ENCODE measurements around the gene NALCN. TPM values are rescaled to one million over a fixed set of nuclear protein-coding genes. Genes with fewer than 3 reads are reported as not detected.

NALCN gene
- polyA plus RNA-seq, 3 donors: not detected

DNA sequence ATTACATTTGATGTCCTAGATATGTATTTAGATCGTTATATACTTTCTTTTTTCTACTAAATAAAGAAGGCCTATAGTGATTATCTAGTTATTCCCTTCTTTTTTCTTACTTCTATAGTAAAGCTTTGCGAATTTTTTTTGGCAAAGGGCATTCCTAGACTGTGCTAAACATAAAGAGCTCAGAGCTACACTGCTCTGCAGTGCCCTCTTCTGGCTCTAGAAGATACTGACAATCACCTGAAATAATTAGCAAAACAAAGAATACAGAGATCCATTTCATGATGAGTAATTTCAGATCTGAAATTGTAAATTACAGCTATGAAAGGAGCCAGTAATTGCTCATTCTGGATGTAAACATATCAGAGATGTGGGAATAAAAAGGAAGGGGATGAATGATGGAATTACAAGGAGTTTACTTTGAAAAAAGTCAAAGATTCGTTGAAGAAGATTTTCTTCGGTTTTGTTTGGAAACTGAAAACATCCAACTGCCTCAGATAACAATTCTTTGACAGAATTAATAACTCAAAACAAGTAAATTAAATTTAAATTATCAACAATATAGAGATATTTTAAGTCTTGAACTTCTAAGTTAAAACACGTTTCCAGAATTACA lies 288.5 kb downstream of the NALCN start:
- Histone ChIP-seq H3K9ac (ENCODE audit: insufficient read depth, low read length, poor library complexity, severe bottlenecking) (no peak overlapping the region), H3K27me3 (ENCODE audit: control insufficient read depth in 2 of 2, insufficient read depth in 2 of 2, low read length in 2 of 2) (no peaks in the 10 kb centered on the region), H3K9me3 (replicated peaks in 1 of 2; ENCODE audit: control insufficient read depth in 1 of 2, insufficient read depth in 1 of 2, low read length in 2 of 2) (no peaks in the 10 kb centered on the region), H3K4me2 (replicated peaks; ENCODE audit: extremely low read depth, low read length, poor library complexity, severe bottlenecking) (no peak overlapping the region), H3K79me2 (ENCODE audit: insufficient read depth, low read length) (no peaks in the 10 kb centered on the region), H3K27ac (ENCODE audit: low read depth in 1 of 2, low read length in 2 of 2) (no peak overlapping the region), H2AFZ (ENCODE audit: insufficient read depth, low read depth, low read length, poor library complexity, severe bottlenecking) (no peak overlapping the region), H3K4me3 (replicated peaks in 1 of 3; ENCODE audit: low read depth in 2 of 3, low read length in 3 of 3) (no peak overlapping the region), H4K20me1 (ENCODE audit: insufficient read depth, low read length) (no peaks in the 10 kb centered on the region), H3K36me3 (replicated peaks in 1 of 2; ENCODE audit: control insufficient read depth in 1 of 2, insufficient read depth in 2 of 2, low read length in 2 of 2) (no peaks in the 10 kb centered on the region), H3K4me1 (ENCODE audit: control insufficient read depth in 1 of 2, insufficient read depth in 2 of 2, low read length in 2 of 2) (no peaks in the 10 kb centered on the region)
- TF ChIP-seq, protein P1, sequence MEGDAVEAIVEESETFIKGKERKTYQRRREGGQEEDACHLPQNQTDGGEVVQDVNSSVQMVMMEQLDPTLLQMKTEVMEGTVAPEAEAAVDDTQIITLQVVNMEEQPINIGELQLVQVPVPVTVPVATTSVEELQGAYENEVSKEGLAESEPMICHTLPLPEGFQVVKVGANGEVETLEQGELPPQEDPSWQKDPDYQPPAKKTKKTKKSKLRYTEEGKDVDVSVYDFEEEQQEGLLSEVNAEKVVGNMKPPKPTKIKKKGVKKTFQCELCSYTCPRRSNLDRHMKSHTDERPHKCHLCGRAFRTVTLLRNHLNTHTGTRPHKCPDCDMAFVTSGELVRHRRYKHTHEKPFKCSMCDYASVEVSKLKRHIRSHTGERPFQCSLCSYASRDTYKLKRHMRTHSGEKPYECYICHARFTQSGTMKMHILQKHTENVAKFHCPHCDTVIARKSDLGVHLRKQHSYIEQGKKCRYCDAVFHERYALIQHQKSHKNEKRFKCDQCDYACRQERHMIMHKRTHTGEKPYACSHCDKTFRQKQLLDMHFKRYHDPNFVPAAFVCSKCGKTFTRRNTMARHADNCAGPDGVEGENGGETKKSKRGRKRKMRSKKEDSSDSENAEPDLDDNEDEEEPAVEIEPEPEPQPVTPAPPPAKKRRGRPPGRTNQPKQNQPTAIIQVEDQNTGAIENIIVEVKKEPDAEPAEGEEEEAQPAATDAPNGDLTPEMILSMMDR (IDR thresholded peaks at IDR 0.05): peak; percentile 75
- Mint-ChIP-seq H3K9me3 (peaks cover 0 to 1% (median 0%) of the 10 kb centered on the region in 7 donors), H3K4me3 (no peak overlapping the region), H3K27me3 (ENCODE audit: low read depth in 3 of 3) (peaks cover 3 to 5% (median 3%) of the 10 kb centered on the region in 3 donors), H3K27ac (no peak overlapping the region), H3K36me3 (no peaks in the 10 kb centered on the region), H3K4me1 (no peaks in the 10 kb centered on the region)
- peak in 1 of 3 donors; percentile 6 for DNase-seq
- no CpG with 5 or more reads among the region's 5 CpGs for WGBS (ENCODE audit: insufficient coverage)
- intact Hi-C loops (cut with micrococcal nuclease): loop anchor here (5.0 kb wide), 1 partner anchor 556 kb away; no protein-coding TSS in a partner anchor

DNA sequence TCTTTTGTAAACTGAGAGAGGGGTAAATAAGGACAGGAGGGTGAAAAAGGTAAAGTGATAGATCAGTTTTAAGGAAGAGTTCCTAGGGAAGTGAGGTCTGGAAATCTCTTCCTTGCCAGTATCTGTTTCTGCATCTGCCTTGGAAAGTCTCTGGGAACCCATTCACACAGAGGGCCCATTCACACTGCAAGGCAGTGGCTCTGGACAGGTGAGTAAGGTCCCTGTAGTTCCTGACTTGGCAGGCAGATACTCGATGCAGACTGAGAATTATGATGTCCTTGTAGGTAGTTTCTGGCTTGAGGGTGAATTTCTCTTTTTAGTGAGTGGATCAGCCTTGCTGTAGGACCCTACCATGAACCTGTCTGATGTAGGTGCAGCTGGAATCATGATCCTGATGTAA lies 293.3 kb downstream of the NALCN start:
- Histone ChIP-seq H3K4me3 (replicated peaks in 1 of 3; ENCODE audit: low read depth in 2 of 3, low read length in 3 of 3) (no peak overlapping the region), H3K79me2 (ENCODE audit: insufficient read depth, low read length) (no peaks in the 10 kb centered on the region), H3K9me3 (replicated peaks in 1 of 2; ENCODE audit: control insufficient read depth in 1 of 2, insufficient read depth in 1 of 2, low read length in 2 of 2) (no peaks in the 10 kb centered on the region), H3K9ac (ENCODE audit: insufficient read depth, low read length, poor library complexity, severe bottlenecking) (no peak overlapping the region), H3K4me2 (replicated peaks; ENCODE audit: extremely low read depth, low read length, poor library complexity, severe bottlenecking) (no peak overlapping the region), H4K20me1 (ENCODE audit: insufficient read depth, low read length) (no peaks in the 10 kb centered on the region), H2AFZ (ENCODE audit: insufficient read depth, low read depth, low read length, poor library complexity, severe bottlenecking) (no peak overlapping the region), H3K4me1 (ENCODE audit: control insufficient read depth in 1 of 2, insufficient read depth in 2 of 2, low read length in 2 of 2) (no peaks in the 10 kb centered on the region), H3K27ac (ENCODE audit: low read depth in 1 of 2, low read length in 2 of 2) (no peak overlapping the region), H3K36me3 (replicated peaks in 1 of 2; ENCODE audit: control insufficient read depth in 1 of 2, insufficient read depth in 2 of 2, low read length in 2 of 2) (no peaks in the 10 kb centered on the region), H3K27me3 (ENCODE audit: control insufficient read depth in 2 of 2, insufficient read depth in 2 of 2, low read length in 2 of 2) (no peaks in the 10 kb centered on the region)
- Mint-ChIP-seq H3K4me1 (no peaks in the 10 kb centered on the region), H3K27ac (no peak overlapping the region), H3K36me3 (no peaks in the 10 kb centered on the region), H3K9me3 (no peaks in the 10 kb centered on the region), H3K27me3 (ENCODE audit: low read depth in 3 of 3) (peaks cover 2 to 6% (median 2%) of the 10 kb centered on the region in 3 donors), H3K4me3 (no peak overlapping the region)
- TF ChIP-seq, protein P1 (IDR thresholded peaks at IDR 0.05): no peak
- intact Hi-C loops (cut with micrococcal nuclease): no loop called here
- no peak for DNase-seq
- 77% methylated on average over 1 of the region's 1 CpG for WGBS (ENCODE audit: insufficient coverage)

All from CD14-positive monocyte (primary cell).